GM19239 (cell line): ENCODE measurements around the gene MARCKS.

Experiments used
- DNase-seq: peaks from one replicate; pipeline ENCODE4 v3.0.0; 2011; ENCODE audit warnings: low spot score; ENCODE audit not compliant: insufficient read length
- FAIRE-seq: peaks from 2 replicates; lab custom pipeline; 2011; peaks lifted over from hg19 to GRCh38; lab: Jason Lieb, UNC

MARCKS gene, protein sequence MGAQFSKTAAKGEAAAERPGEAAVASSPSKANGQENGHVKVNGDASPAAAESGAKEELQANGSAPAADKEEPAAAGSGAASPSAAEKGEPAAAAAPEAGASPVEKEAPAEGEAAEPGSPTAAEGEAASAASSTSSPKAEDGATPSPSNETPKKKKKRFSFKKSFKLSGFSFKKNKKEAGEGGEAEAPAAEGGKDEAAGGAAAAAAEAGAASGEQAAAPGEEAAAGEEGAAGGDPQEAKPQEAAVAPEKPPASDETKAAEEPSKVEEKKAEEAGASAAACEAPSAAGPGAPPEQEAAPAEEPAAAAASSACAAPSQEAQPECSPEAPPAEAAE

DNA sequence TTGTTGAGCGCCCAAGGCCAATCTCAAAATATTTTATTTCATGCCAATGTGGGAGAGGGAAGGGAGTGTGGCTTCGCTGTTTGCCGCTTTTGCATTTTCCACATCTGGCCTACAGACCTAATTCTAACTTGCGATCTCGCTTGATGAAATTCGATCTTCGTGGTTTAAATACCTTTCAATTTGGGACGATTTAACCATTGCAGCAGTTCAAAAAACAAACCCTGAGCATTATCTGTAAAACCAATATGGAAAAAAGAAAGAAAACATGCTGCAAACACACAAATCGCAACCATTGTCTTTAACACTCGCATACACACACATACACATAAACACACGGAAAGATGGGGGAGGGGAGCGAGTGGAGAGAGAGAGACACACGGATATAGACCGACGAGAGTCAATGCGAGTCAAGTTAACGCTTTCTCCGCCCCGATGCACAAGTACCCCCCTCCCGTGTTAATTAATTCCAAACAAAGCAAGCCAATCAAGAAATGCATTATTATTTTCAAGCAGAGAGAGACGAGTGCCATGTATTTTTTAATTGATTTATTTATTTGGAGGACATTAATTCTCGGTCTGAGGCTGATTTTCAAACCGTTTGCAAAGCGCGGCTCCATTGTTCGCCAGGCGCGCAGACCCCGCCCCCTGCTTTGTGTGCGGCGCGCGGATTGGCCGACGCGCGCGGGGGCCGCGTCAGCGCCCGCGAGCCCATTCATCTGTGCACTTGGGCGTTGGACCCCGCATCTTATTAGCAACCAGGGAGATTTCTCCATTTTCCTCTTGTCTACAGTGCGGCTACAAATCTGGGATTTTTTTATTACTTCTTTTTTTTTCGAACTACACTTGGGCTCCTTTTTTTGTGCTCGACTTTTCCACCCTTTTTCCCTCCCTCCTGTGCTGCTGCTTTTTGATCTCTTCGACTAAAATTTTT lies at the start of gene MARCKS:
MARCKS (plus strand) TSS at position 721 of the 931 bp plus-strand sequence. CDS start 401 bp downstream, outside the sequence.
- FAIRE-seq, result peak; percentile 88

DNA sequence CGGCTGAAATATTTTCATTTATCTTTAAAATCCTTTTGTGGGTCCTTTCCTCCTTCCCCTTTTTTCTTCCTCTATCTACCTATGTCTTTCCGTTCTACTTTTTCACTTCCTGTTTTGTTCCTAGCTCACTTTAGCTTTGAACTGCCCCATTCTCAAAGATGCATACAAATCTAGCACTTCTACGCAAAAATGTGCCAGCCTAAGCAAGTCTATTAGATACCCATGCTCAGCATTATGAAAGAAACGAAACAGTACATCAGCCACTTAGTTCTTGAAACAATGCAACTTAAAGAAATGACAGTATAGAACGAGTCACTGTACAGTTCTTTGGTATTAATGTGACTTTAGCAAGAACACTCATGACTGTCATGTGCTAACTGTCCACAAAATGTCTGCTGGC lies 47.3 kb upstream of the MARCKS start:
- DNase-seq, result peak; percentile 19
- peak; percentile 92 for FAIRE-seq

More for the DNA sequence above, at the start of gene MARCKS:
- peak; percentile 42 for DNase-seq

DNA sequence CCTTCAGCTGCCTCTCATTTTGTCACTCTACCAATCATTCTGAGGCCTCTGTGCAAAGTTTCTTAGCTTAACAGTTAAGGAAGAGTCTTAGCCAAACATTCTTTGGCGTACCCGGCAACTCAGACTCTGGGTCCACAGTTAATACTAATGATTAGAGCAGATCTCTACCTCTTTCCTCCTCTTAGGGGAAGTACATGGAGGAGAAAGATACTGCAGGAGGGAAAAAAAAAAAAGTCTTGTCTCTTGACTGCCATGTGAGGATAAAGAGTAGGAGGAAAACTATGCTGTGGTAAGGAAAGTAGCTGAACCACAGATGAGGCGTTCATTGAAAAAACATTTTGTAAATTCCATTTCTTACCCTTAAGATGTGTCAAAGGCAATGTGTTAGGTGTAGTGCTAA lies 44.0 kb upstream of the MARCKS start:
- DNase-seq (no peak), FAIRE-seq (no peak)

DNA sequence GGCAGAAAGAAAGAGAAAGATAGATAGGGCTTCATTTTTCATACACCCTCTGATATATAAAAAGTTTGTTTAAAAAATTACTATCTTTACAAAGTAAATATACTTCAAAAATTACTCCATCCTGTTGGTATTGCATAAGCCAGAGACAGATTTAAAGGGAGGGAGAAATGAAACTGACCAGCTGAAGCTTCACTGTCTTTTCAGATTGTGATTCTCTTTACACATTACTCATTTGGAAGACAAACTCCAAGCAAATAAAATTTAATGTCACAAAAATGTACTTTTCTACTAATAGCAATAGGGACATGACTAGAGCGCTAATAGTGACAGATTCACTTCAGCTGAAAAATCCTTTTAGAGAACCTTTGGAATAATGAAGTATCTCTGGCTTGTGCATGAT lies 38.6 kb upstream of the MARCKS start:
- FAIRE-seq (no peak), DNase-seq (no peak)

DNA sequence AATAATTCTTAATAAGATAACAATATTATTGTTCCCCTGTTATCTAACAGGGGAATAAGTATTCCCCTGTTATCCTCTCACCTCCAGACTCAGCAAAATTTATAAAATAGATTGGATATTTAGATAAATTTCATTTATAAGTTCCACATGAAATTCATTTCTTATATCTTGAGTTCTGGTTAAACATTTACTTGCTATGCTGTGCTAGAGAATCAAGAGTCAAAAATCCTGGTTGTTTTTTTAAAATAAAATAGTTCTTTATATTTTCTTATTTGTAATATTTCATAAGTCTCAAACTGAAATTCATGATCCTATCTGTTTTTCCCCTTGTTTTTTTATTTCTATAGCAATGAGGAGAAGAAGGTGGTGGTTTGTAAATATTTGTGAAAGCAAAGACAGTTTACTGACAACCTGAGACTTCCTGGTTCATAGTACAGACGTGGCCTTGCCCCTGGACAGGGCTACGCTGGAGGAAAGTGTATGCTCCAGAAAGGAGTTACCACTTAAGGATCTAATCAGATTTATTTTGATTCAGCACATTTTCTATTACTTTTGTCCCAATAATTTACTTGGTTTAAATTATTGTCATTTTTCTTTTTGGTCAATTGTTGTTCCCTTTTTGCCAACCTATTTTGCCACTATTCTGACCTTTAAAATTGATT lies 37.8 kb upstream of the MARCKS start:
- DNase-seq, result no peak
- no peak for FAIRE-seq

DNA sequence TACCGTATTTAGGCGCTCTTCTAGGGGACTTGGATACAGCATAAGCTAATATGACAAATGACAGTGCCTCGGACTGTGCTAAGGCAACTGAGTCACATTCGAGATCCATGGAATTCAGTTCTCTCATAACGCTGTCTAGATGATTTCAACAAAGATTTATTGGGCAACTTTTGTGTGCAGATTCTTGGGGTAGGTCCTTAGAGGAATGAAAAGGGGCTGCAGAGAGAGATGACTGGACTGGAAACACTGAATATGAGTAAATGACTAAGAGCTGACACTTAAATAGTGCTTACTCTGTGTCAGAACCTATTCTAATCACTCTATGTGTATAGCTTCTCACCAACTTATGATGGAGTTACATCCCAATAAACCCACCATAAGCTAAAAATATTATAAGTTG lies 36.4 kb upstream of the MARCKS start:
- no peak for DNase-seq

DNA sequence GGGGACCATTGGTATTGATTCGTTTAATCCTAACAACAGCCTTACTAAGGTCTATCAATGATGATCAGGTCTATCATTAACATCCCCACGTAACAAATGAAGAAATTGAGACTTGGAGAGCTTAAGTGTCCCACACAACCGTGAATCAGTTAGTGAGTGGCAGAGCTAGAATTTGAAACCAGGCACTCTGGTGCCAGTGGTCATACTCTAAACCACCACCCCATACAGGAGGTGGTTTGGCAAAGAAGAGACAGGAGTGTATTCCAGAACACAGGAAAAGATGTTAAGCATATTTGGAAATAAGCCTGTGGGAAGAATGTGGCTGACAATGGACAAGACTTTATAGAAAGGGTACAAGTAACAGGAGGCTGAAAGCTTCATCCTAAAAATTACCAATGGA lies 35.7 kb upstream of the MARCKS start:
- DNase-seq, result no peak
- FAIRE-seq, result no peak

More for the DNA sequence above, 36.4 kb upstream of the MARCKS start:
- FAIRE-seq, result no peak

DNA sequence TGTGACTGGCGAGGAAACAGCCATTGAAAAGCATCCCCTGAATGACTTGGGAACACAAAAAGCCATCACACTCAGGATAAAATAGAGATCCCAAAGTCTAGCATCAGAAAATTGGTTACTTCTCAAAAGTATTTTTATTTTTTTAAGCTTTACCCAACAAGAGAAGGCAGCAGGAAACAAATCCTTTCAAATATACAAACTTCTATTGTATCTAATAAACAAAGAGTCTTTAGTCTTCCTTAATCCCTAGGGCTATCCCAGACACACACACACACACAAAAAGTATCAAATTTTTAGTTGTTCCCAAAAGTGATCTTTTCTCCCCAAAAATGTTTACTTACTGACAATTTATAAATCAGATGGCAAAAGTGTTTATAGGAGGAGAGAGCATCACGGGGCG lies 33.2 kb upstream of the MARCKS start:
- DNase-seq, result no peak
- FAIRE-seq, result no peak

DNA sequence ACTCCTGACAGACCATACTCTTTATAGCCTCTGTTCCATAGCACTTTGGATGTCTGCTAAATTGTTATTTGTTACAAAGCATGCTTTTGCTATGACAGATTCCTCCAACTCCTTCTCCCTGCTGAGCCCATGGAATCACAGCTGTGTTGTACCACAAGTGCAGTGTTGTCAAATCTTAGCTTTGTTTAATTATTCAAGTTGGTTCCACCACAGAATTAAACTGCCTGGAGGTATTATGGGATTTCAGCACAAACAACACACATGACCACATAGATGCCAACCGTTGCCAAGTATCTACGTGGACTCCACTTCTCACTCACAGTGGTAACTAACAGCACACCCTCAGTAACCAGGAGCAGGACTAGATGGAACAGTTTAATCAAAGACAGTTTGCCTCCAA lies 32.7 kb upstream of the MARCKS start:
- DNase-seq (no peak), FAIRE-seq (no peak)

DNA sequence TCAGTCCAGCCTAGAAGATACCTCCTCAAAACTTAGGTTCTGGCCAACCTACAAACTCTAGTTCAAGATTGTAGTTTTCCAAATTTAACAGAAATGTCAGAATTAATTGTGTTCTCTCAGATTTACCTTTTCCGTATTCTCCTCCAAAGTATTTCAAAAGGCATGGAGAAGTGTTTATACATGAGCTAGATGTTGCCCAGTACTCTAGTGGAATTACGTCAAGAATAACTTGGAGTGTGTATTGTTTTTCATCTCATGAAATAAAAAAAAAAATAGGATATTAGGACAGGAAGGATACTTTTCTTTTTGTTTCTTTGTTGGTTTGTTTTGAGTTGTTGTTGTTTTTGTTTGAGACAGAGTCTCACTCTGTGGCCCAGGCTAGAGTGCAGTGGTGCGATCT lies 32.3 kb upstream of the MARCKS start:
- FAIRE-seq (no peak), DNase-seq (no peak)

DNA sequence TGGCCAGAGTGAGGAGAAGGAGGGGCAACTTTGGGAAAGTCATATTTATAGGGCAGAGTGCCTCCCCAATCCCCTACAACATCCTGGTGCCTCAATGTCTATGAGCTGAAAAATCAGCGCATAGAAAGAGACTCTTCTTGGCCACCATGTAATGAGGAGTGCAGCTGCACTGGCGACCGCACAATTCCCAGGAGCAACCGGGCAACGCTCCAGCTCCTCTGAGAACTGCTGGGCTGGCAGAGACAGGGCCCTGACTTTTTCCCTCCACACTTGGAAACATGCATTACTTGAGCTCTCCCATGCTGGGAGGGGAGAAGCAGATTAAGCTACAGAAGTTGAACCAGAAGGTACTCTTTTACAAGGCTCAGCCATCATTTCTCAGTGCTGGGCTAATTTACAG lies 31.4 kb upstream of the MARCKS start:
- FAIRE-seq, result no peak
- no peak for DNase-seq

DNA sequence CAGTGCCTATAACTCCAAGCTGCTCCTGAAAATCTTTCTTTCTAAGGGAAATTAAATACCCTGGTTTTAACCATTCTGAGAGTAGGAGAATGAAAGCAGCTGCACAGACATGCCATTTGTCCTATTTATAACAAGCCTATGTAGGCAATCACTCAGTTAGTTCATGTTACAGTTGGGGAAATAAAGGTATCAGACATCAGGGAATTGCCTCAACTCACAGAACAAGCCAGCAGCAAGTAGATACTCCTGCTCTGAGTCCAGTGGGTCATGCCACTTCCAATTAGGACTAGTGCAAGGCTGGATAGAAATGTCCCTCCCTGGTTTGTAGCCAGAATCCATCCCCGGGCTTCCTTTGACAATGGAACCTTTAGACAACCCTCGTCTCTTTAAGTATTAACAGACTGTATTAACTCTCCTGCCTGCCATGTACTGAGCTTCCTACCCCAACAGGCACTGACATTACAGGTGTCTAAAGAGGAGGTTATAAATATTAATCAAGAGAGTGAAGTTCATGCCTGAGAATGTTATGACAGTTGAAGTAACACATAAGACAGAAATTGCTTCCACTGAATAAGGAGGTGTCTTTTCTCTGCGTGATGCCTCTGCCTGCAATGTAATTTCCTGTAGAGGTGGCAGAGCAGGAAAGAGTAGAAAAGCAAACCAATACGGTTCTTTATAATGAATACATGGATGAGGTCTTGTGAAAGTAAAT lies 28.0 kb upstream of the MARCKS start:
- FAIRE-seq (no peak), DNase-seq (no peak)

DNA sequence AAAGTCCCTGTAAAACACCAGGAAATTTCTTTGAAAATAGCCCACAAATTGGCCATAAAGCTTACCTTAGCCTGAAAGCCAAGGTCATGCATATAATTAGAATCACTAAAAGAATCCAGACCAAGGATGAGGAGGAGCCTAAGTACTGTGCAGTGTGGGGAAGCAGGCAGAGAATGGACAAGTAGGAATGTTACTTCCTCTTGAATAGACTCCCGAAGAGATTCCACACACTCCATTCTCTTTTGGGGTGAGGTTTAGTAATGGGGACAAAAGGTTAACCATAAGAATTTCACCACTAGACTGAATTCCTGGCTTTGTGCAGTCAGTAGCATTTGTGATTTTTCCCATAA lies 27.5 kb upstream of the MARCKS start:
- no peak for DNase-seq
- FAIRE-seq, result no peak

DNA sequence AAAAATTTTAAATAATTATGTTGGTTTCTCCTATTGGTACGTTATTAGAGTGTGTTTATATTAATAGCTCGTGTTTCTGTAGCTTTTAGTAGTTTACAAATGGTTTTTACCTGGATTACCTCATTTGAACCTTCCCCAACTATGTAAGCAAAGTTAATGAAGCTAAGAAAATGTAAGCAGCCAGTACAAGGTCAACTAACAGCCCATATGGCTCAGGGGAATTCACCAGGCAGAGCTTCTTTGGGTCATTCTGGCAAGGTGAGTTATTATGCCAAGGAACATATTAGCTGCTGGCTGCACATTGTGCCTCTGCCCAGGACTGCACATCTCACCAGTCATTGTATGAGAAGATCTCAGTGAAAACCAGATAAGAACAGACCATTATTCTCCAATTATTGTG lies 27.0 kb upstream of the MARCKS start:
- DNase-seq (no peak), FAIRE-seq (no peak)

DNA sequence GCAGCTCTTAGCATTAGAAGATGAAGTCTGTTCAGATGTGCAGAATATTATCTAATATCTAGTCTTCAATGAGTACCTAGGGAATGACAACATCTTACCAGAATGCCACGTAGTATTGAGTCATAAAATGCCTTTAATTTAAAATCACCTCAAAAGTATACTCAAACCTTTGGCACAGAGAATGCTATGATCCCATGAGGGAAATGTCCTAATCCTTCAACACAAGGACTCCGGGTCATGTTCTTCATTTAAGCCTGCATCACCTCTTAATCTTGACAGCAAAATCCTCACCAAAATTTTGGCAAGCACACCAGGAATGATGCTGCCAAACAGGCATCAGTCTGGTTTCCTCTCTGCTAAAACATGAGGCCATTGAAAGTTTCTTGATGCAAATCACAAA lies 23.6 kb upstream of the MARCKS start:
- DNase-seq, result no peak
- no peak for FAIRE-seq

DNA sequence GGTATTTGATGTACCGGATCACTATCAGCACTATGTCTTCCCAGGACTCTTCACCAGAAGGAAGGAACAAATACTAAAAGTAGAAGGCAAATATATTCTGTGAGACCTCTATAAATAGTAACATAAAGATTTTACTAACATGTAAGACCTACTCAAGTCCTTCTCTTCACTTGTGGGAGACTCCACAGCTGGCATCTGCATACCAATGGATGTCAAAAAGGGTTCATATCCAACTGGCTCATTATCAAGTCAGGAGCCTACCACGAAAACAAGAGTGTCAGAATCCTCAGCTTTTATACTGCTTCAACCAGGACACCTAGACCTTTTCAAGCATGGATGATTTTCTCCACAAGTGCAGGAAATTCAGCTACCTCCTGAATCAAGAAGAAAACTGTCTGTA lies 20.0 kb upstream of the MARCKS start:
- DNase-seq, result no peak
- FAIRE-seq, result no peak

DNA sequence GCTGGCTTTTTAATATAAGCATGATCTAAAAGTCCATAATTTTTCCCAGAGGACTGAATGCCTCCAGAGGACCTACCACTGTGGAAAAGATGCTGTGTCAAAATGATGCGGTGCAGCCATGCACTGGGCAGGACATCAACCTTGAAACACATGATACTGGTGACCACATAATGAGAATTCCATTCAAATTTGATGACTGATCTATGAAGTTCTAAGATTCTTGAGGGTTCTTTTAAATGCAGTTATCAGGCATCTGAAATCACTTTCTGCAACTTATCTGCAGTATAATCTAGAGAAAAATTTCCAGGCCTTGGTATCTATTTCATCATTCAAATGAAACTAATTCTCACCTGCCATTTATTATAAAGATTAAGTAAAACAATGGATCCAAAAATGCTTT lies 15.0 kb upstream of the MARCKS start:
- FAIRE-seq (no peak), DNase-seq (no peak)

DNA sequence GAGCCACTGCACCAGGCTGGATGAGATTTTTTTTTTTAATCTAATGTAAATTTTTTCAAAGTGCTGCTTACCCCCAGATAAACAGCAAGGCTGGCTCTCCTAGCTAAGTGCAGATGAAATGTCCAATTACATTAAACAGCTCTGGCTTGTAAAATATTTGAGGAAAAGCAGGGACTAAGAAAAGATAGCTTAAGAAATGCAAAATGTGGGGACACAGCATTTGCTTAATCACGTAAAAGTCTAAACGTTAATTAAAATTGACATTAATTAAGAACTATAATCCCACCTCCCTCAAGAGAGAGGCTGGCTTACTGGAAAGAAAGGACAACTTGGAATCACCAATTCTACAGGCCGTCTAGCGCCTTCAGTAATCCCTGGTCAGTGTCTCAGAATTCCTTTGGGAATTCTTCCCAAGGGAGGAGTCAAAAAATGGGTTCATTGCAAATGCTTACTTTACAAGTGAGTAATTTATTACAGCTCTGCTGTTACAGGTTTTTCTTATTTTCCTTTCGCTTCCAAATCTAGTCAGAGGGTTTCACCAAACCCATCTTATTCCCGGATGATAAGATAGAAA lies 13.6 kb upstream of the MARCKS start:
- peak; percentile 45 for FAIRE-seq
- DNase-seq, result no peak

DNA sequence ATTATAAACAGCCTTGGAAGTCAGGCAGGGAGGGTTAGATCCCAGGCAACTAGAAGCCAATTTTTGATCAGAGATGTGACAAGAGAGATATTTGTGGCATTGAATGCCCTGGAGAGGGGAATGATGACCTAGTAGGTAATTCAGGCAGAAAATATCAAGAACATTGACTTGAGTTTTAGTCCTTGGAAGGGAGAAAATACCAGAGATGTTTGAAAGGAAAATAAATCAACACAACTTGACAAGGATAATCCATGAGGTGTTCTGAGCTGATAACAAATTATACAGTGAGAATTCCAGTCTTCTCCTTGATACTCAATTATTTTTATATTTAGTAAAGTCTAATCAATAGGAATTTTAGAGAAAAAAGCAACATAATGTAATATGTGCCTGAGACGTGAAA lies 10.6 kb upstream of the MARCKS start:
- no peak for DNase-seq
- FAIRE-seq, result peak; percentile 51

DNA sequence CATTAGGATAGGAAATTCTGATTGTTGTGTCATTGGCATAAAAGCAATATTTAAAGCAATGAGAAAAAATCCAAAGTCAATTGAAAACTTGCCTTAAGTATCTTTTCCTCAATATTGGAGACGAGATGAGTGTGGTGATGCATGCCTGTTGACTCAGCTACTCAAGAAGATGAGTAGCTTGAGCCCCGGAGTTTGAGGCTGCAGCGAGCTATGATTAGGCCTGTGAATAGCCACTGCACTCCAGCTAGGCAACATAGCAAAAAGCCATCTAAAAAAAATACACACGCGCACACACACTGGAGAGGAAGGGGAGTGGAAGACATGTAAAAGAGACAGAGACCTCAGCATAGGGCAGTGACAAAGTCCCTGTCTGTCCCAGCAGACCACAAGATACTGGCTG lies 9.7 kb upstream of the MARCKS start:
- FAIRE-seq (no peak), DNase-seq (no peak)
